HK-2 (cell line): ENCODE results near the gene OR5M10.
"Not testable (repeated sequence)": the region's sequence is repeated elsewhere in the genome, so short reads cannot be mapped to it uniquely, and the experiment has no call there.

Experiments
- DNase-seq: peaks from one replicate; pipeline ENCODE4 v3.0.0-alpha.2; 2018; ENCODE audit not compliant: unreplicated experiment

OR5M10 gene

DNA sequence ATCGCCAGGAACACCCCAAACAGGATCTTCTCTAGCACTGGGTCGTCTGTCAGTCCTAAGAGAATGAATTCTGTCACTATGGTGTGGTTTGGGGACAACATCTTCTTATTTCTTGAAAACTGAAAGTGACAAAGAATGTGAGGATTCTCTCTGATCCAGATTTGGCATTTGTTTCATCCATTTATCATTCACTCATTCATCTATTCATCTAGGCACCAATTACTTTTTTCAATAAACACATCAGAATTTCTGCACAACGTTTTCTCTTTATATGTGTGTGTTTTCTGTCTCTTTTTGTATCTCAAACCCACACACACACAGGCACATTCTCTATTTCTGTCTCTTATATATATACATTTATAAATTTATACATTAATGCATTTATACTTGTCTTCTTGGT lies at the start of gene OR5M10:
Gene OR5M10 (minus strand): TSS at position 101 of the 400 bp plus-strand sequence. CDS start 0 bp downstream, at position 101.
- DNase-seq: no peak

DNA sequence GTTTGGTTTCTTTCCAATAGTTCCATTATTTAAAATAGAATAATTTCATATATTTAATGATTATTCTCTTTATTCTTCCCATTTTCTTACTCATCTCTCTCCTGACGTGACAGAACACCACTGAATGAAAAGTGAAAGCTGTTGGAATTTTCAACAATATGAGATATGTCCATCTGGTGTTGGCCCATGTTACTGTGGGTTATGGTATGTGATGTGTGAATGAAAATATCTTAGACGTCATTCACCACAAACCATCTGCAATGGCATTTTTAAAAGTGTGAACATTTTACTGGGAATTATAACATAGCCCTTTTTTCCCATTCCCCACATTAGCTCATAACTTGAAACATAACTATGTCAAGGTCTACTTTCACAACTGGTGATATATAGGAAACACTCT lies 48.4 kb upstream of the OR5M10 start:
- no peak for DNase-seq

DNA sequence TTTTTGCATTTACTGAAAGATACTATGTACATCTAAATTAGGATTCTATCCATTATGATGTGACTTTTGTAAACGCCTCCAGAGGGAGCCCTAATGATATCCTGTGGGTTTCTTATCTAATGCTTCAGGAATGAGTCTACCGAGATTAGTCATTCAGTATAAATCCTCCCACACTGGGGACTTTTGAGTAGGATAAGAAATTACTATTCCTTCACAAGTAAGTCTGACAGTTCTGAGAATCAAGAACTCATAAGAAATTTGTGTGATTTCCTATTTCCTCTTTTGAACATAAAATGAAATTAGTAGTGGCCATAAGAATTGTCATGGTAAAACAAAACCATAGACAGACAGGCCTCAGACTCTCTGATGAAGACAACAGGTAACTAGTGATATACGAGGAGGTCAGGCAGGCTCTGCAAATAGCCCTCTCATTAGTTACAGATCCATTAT lies 47.2 kb upstream of the OR5M10 start:
- no peak for DNase-seq

DNA sequence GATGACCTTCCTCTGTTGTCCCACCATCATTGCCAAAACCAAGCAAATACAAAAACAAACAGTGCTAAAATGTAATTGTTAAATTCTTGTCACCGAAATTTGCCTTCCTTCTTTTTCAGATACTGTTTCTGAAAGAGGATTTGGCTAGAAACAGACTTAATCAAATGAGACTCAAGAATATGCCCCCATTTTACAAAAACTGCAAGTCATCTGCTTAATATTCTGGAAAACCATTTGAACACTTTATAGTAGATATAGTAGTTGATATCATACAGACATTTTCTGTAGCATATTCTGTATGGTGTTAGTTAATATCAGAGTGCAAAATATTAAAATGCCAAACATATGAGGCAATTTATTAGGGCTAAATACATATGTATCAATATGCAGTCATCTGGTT lies 33.7 kb upstream of the OR5M10 start:
- DNase-seq: no peak

DNA sequence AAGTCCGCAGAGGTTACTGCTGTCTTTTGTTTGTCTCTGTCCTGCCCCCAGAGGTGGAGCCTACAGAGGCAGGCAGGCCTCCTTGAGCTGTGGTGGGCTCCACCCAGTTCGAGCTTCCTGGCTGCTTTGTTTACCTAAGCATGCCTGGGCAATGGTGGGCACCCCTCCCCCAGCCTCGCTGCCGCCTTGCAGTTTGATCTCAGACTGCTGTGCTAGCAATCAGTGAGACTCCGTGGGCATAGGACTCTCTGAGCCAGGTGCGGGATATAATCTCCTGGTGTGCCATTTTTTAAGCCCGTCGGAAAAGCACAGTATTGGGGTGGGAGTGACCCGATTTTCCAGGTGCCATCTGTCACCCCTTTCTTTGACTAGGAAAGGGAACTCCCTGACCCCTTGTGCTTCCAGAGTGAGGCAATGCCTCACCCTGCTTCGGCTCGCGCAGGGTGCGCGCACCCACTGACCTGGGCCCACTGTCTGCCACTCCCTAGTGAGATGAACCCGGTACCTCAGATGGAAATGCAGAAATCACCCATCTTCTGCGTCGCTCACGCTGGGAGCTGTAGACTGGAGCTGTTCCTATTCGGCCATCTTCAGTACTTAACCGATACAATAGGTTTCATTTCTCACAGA lies 14.7 kb upstream of the OR5M10 start:
- not testable (repeated sequence) for DNase-seq

DNA sequence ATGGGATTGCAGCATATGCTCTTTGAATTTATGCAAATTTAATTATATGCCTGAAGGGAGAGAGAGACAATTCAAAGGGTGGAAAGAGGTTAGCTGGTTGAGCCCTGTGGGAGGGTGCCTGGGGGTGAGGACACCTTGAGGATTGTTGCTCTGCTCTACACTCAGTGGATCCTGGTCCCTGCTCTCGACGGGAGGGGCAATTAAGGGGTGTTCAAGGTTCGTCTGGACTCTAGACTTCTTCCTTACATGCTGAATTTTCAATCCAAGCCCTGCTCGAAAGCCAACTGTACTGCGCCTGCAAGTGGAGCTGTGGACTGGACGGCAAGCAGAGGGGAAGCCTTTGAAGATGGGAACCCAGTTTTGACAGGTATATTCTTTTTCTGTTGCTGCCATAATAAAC lies 18.9 kb downstream of the OR5M10 start:
- DNase-seq: no peak

DNA sequence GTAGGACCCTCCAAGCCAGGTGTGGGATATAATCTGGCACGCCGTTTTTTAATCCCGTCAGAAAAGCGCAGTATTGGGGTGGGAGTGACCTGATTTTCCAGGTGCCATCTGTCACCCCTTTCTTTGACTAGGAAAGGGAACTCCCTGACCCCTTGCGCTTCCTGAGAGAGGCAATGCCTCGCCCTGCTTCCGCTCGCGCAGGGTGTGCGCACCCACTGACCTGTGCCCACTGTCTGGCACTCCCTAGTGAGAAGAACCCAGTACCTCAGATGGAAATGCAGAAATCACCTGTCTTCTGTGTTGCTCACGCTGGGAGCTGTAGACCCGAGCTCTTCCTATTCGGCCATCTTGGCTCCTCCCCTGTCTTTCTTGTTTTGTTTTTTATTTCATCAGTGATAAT lies 22.8 kb downstream of the OR5M10 start:
- not testable (repeated sequence) for DNase-seq

DNA sequence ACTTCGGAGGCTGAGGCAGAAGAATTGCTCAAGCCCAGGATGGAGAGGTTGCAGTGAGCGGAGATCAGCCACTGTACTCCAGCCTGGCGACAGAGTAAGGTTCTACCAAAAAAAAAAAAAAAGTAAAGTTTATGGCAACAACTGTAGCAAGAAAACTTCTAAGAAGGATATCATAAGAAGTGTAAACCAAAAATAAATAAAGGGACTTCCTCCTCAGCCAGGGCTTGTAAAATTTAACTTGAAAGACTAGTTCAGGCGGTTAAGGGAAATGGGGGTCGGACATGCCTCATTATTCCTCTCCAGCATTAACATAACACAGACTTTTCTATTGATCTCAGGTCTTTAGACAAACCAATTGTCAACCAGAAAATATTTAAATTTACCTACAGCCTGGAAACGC lies 32.0 kb downstream of the OR5M10 start:
- no peak for DNase-seq

DNA sequence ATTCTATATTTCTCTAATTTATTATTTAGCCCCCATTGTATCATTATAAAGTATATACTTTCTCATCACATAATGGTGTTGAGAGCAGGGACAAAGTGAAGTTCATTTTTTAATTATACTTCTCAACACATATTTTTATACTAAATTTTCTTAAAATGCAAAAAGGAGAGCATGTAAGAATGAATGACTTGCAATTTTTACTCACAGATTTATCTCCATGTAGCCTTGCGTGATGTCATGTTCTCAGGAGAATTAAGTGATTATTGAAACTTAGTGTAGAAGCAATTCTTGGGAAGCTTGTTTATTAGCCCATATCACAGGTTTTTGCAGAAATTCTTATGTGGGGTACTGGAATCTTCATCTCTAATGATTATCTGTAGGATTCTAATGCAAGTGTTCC lies 33.8 kb downstream of the OR5M10 start:
- no peak for DNase-seq

DNA sequence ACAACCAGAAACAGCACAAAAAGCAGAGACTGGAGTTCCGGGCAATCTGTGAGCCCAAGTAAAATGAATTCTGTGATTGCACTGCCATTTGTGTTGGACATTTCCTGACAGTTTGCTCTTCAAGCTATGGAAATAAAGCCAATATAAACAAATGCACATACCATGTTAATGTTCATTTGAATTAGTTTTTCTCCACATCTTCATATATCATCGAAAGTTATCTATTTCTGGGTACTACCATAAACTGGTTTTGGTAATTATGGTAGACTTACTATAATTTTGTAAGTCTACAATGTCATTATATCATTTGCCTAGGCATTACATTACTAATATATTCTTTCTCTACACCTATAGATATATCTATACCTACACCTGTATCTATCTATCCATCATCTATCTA lies 34.4 kb downstream of the OR5M10 start, which contains the start of gene OR5M11:
Gene OR5M11 (minus strand): TSS at position 101 of the 400 bp plus-strand sequence. CDS start 0 bp downstream, at position 101.
- no peak for DNase-seq

DNA sequence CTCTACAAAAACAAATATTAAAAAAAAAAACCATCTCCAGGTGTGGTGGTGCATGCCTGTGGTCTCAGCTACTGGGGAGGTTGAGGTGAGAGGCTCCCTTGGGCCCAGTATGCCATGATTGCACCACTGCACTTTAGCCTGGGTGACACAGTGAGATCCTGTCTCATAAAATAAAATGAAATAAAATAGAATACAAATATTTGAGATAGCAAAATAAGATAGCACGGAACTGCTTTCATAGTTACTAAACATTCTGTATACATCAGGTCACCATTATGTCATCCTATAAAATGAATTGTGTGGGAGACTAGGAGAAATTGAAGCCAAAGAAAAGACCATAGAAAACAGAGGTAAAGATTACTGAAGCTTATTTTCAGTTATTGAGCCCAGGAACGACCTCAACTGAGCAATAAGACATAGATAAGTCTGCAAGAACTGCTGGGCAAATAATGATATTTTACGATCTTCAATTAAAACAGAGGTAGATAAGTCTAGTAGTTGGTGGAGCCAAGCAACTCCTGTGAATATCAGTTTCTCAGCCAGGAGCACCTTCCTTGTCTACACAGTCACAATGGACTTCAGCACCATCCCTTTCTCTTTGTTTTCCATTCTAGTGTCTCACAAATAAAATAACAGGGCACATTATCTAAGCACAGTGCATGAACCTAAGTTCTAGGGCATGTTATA lies 44.3 kb downstream of the OR5M10 start:
- DNase-seq: no peak

DNA sequence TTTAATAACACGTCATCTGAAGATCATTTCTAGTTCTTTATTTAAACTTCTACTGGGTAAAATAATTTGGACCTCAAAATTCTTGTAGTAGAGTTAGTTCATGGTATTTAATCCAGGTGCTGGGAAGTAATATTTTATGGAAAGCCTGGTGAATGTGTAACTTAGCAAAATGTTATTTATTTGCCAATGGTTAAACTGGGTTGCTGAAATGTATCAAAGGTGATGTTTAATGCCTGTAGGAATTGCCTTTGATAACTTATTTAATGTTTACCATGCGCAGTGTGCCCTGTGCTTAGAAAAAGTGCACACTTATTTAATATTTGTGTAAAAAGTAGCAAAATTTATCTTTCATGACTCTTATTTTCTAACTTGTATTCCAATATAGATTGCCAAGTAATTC lies 45.7 kb downstream of the OR5M10 start:
- DNase-seq: no peak
